HUES48 (cell line): ENCODE data around the gene PTPRN2.
"Not testable (repeated sequence)": the region's sequence is repeated elsewhere in the genome, so short reads cannot be mapped to it uniquely, and the experiment has no call there.

Source experiments
- H3K27ac ChIP-seq: one replicate; pipeline ENCODE4 v1.7.0; 2013; ENCODE audit warnings: low read depth, low read length, inconsistent platforms
- H3K27me3 ChIP-seq: 2 replicates; pipeline ENCODE4 v1.6.1; 2013; ENCODE audit warnings: mild to moderate bottlenecking, low read length; ENCODE audit not compliant: control insufficient read depth, insufficient read depth
- H3K36me3 ChIP-seq: 2 replicates; pipeline ENCODE4 v1.6.1; 2013; ENCODE audit warnings: low read length; ENCODE audit not compliant: control insufficient read depth, insufficient read depth
- H3K4me1 ChIP-seq: 2 replicates; pipeline ENCODE4 v1.6.1; 2013; ENCODE audit warnings: mild to moderate bottlenecking, low read length; ENCODE audit not compliant: control insufficient read depth, insufficient read depth
- H3K4me3 ChIP-seq: 2 replicates; pipeline ENCODE4 v1.5.1; 2013; ENCODE audit warnings: mild to moderate bottlenecking, low read depth, low read length
- H3K9ac ChIP-seq: 2 replicates; pipeline ENCODE4 v1.6.1; 2013; ENCODE audit warnings: mild to moderate bottlenecking, low read depth, low read length, moderate library complexity
- H3K9me3 ChIP-seq: 2 replicates; pipeline ENCODE4 v1.6.1; 2013; ENCODE audit warnings: low read length; ENCODE audit not compliant: control insufficient read depth, insufficient read depth

Gene PTPRN2

DNA sequence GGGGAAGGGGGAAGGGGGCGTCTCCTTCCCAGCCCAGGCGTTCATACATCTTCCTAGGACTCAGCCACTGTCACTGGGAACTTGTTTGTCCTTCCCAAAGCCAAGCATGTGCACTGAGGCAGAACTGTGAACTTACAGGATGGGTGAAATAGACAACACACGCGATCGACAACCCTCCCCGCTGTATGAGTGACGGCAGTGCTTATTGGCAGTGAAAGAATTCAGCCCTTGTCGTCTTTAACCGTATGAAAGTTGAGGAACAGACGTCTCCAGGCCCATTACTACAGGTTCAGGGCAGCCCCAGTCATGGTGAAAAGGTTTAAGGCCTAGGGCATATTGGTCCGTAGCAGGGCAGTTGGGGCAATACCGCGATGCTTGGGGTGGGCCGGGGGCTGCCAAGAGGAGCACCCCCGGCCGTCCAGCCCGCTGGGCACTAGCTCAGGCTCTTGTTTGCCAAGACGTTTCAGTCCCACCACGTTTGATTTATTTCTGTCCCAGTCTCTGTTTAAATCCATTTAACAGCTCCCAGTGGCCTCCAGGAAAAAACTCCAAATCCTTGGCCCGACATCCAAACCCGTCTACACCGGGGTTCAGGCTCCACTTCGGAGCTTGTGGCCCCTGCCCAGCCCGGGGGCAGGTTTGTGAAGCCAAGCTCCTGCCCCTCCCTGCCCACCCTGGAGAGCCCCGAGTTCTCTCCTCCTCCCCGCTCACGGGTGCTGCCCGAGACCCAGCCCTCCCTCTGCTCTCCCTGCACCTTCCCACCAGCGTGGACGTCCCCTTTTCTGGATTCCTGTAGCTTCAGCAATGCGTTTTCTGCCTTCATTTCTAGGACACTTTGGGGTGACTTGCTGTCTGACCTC is 1091.0 kb downstream of the PTPRN2 start:
- Histone ChIP-seq H3K27me3 (peaks cover 20% of the 10 kb centered on the region), H3K4me1 (no peaks in the 10 kb centered on the region), H3K4me3 (no peak overlapping the region), H3K9ac (no peak overlapping the region), H3K27ac (no peak overlapping the region), H3K9me3 (no peaks in the 10 kb centered on the region), H3K36me3 (no peaks in the 10 kb centered on the region)

DNA sequence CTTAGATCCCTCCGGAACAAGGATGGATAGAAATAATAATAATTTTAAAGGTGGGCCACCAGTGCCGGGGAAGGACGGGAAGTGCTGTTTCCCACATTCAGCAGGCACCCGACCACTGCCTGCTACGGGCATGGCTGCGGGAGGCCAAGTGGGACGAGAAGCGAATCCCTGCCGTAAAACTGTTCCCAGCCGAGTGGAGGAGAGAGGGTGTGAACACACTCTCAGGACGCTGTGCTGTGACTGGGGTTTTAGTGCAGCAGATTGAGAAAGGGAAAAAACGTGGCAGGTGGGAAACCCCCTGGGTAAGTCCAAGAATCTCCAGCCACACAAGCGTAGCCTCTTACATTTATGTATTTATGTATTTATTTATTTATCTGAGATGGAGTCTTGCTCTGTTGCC is 1092.0 kb downstream of the PTPRN2 start:
- H3K9ac ChIP-seq = no peak overlapping the region

GRCh38 chr7:157495177-157495553 is 1092.5 kb downstream of the PTPRN2 start:
- H3K9me3 ChIP-seq = no peaks in the 10 kb centered on the region
- no peak overlapping the region for H3K27ac ChIP-seq
- no peak overlapping the region for H3K4me3 ChIP-seq
- H3K36me3 ChIP-seq = no peaks in the 10 kb centered on the region
- H3K9ac ChIP-seq = no peak overlapping the region
- H3K27me3 ChIP-seq = peaks cover 13% of the 10 kb centered on the region
- no peaks in the 10 kb centered on the region for H3K4me1 ChIP-seq

More for the DNA sequence above, 1092.0 kb downstream of the PTPRN2 start:
- no peaks in the 10 kb centered on the region for H3K36me3 ChIP-seq
- no peaks in the 10 kb centered on the region for H3K9me3 ChIP-seq
- peaks cover 17% of the 10 kb centered on the region for H3K27me3 ChIP-seq
- H3K27ac ChIP-seq = no peak overlapping the region
- H3K4me1 ChIP-seq = no peaks in the 10 kb centered on the region
- no peak overlapping the region for H3K4me3 ChIP-seq

GRCh38 chr7:157494506-157495176 is 1093.0 kb downstream of the PTPRN2 start:
- H3K27ac ChIP-seq = no peak overlapping the region
- H3K9me3 ChIP-seq = no peaks in the 10 kb centered on the region
- peaks cover 8% of the 10 kb centered on the region for H3K27me3 ChIP-seq
- no peak overlapping the region for H3K4me3 ChIP-seq
- no peaks in the 10 kb centered on the region for H3K36me3 ChIP-seq
- no peak overlapping the region for H3K9ac ChIP-seq
- H3K4me1 ChIP-seq = no peaks in the 10 kb centered on the region

DNA sequence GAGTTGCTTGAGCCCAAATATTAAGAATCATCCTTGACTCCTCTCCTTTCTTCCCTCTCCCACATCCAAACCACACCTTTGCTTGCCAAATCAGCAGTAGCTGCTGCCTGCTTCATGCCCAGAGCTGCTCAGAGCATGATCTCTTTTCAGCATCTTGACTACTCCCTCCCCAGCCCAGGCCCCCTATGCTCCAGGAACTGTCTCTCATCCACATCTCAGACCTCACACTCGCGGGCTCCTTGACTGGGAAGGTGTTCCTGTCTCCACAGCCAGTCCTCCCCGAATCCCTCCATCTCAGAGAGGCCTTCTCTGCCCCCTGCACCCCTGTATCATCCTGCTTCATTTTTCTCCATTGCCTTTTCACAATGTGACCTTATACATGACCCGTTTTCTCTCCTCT is 1093.8 kb downstream of the PTPRN2 start:
- Histone ChIP-seq H3K36me3 (no peaks in the 10 kb centered on the region), H3K9me3 (no peaks in the 10 kb centered on the region), H3K9ac (no peak overlapping the region), H3K27me3 (no peaks in the 10 kb centered on the region; the same call in 1 of the 2 replicates), H3K27ac (no peak overlapping the region), H3K4me3 (no peak overlapping the region), H3K4me1 (no peaks in the 10 kb centered on the region)

GRCh38 chr7:157493017-157493416 is 1094.6 kb downstream of the PTPRN2 start:
- H3K4me3 ChIP-seq = no peak overlapping the region
- H3K36me3 ChIP-seq = no peaks in the 10 kb centered on the region
- no peak overlapping the region for H3K27ac ChIP-seq
- H3K27me3 ChIP-seq = no peaks in the 10 kb centered on the region
- H3K4me1 ChIP-seq = no peaks in the 10 kb centered on the region
- H3K9me3 ChIP-seq = no peaks in the 10 kb centered on the region
- H3K9ac ChIP-seq = no peak overlapping the region

GRCh38 chr7:157490465-157490912 is 1097.1 kb downstream of the PTPRN2 start:
- Histone ChIP-seq H3K9me3 (no peaks in the 10 kb centered on the region), H3K4me3 (no peak overlapping the region), H3K27ac (no peak overlapping the region), H3K27me3 (no peaks in the 10 kb centered on the region), H3K36me3 (no peaks in the 10 kb centered on the region), H3K9ac (no peak overlapping the region), H3K4me1 (no peaks in the 10 kb centered on the region)

- not testable (repeated sequence) for H3K4me3 ChIP-seq, H3K27me3 ChIP-seq, H3K9me3 ChIP-seq, H3K9ac ChIP-seq, H3K27ac ChIP-seq, H3K36me3 ChIP-seq, H3K4me1 ChIP-seq
Observed at GRCh38 chr7:157489870-157490269, 1097.8 kb downstream of the PTPRN2 start.
